ENCODE measurements around the gene HSPA1L.

The HSPA1L gene

GRCh38 chr6:31769684-31770371 is 45.3 kb downstream of the HSPA1L start:
- ATAC-seq: peak; percentile 46
- TF ChIP-seq ZNF70 (CRISPR knock-in tag; IDR thresholded peaks at IDR 0.05) (no peak), TCF4 (CRISPR knock-in tag; IDR thresholded peaks at IDR 0.05; ENCODE audit: borderline replicate concordance) (no peak)

- TF ChIP-seq ISL1 (CRISPR knock-in tag; IDR thresholded peaks at IDR 0.05): no peak
- TF ChIP-seq CREB5 (CRISPR knock-in tag; IDR thresholded peaks at IDR 0.05; ENCODE audit: low read depth): no peak
- TF ChIP-seq TSHZ2 (CRISPR knock-in tag; IDR thresholded peaks at IDR 0.05): no peak
- ATAC-seq: no peak
These were observed 46.5 kb downstream of the HSPA1L start for GRCh38 chr6:31768363-31769257.

GRCh38 chr6:31767096-31767645 is 47.9 kb downstream of the HSPA1L start:
- no peak for ATAC-seq
- no peak for TF ChIP-seq TCF4 (CRISPR knock-in tag; IDR thresholded peaks at IDR 0.05; ENCODE audit: borderline replicate concordance)

GRCh38 chr6:31765910-31766794 is 48.9 kb downstream of the HSPA1L start:
- TF ChIP-seq ZFP3 (CRISPR knock-in tag; IDR thresholded peaks at IDR 0.05): no peak
- ATAC-seq: peak; percentile 81

GRCh38 chr6:31765559-31765909 is 49.5 kb downstream of the HSPA1L start:
- no peak for TF ChIP-seq BACH2 (CRISPR knock-in tag; IDR thresholded peaks at IDR 0.05; ENCODE audit: borderline replicate concordance)
- TF ChIP-seq CREB5 (CRISPR knock-in tag; IDR thresholded peaks at IDR 0.05; ENCODE audit: low read depth): no peak
- TF ChIP-seq ARNTL (CRISPR knock-in tag; IDR thresholded peaks at IDR 0.05; ENCODE audit: borderline replicate concordance, low read depth): no peak
- no peak for TF ChIP-seq PPARA (CRISPR knock-in tag; IDR thresholded peaks at IDR 0.05; ENCODE audit: borderline replicate concordance)
- TF ChIP-seq TSHZ2 (CRISPR knock-in tag; IDR thresholded peaks at IDR 0.05): no peak
- TF ChIP-seq TCF4 (CRISPR knock-in tag; IDR thresholded peaks at IDR 0.05; ENCODE audit: borderline replicate concordance): no peak
- no peak for TF ChIP-seq ISL1 (CRISPR knock-in tag; IDR thresholded peaks at IDR 0.05)
- no peak for TF ChIP-seq POU6F1 (CRISPR knock-in tag; IDR thresholded peaks at IDR 0.05; ENCODE audit: borderline replicate concordance, low read depth)
- TF ChIP-seq ESRRG (CRISPR knock-in tag; IDR thresholded peaks at IDR 0.05): no peak
- TF ChIP-seq CSRNP3 (CRISPR knock-in tag; IDR thresholded peaks at IDR 0.05): no peak
- TF ChIP-seq ZC3H10 (CRISPR knock-in tag; IDR thresholded peaks at IDR 0.05): no peak
- TF ChIP-seq RARB (CRISPR knock-in tag; IDR thresholded peaks at IDR 0.05): no peak
- no peak for ATAC-seq
